Right cardiac atrium (tissue), 5 donors: ENCODE data around the gene CD247. TPM values are rescaled to one million over a fixed set of nuclear protein-coding genes. Genes with fewer than 3 reads are reported as not detected.

ENCODE experiments used
- ATAC-seq, 2 donors: fragments of 200-7000 bp; cut with Tn5 transposase; one replicate each; pipeline versions ENCODE4 v1.8.0 to v1.9.1; 2020; ENCODE audit warnings: moderate library complexity in 2 of 2, mild to moderate bottlenecking in 1 of 2
- DNase-seq, 3 donors: peaks; one replicate each; pipeline ENCODE4 v3.0.0-alpha.2; 2020
- H3K27ac ChIP-seq: one replicate; pipeline ENCODE4 v1.5.1; 2013; ENCODE audit warnings: mild to moderate bottlenecking, low read length, control low read depth, moderate library complexity
- H3K27me3 ChIP-seq: one replicate; pipeline ENCODE4 v1.6.1; 2013; ENCODE audit not compliant: control insufficient read depth, insufficient read depth
- H3K4me1 ChIP-seq: one replicate; pipeline ENCODE4 v1.6.1; 2013; ENCODE audit warnings: low read length; ENCODE audit not compliant: control insufficient read depth, insufficient read depth
- H3K4me3 ChIP-seq: one replicate; pipeline ENCODE4 v1.5.1; 2013; ENCODE audit warnings: low read length, control low read depth
- H3K9me3 ChIP-seq: one replicate; pipeline ENCODE4 v1.6.1; 2013; ENCODE audit warnings: low read length; ENCODE audit not compliant: control insufficient read depth
- WGBS: extraction: QIAGEN DNeasy Blood & Tissue Kit; methylation state at CpG from one replicate; pipeline ENCODE4 v1.1.7; 2013; 5-methylcytosine and 5-hydroxymethylcytosine counted together
- intact Hi-C, 4 donors: fragments of 100-400 bp; cut with DNase I; formaldehyde crosslinking; loops; one replicate each; pipeline versions ENCODE4 v1.11.0 to v1.14.0; 2022 to 2023
- polyA plus RNA-seq: library from polyadenylated mRNA; stranded (reverse); fragments of 200-250 nt; gene quantifications from one replicate; pipeline ENCODE4 v1.2.3, GENCODE V29; 2013
- total RNA-seq, 4 donors: library from RNA; stranded (reverse); fragmentation: NEBNext Ultra II Directional; extraction: Animal tissue kit (Norgen Biotek cat#: 25700); gene quantifications; one replicate each; pipeline ENCODE4 v1.2.1, GENCODE V29; 2021
- donor health status: healthy with polysubstance abuse.
- donor health status: DM: no; HTN: yes; CAD: no.
- donor health status: DM: no; HTN: no; CAD: no.
- donor health status: DM: no; HTN: yes; CAD: no; lungs with severe emphysema.
- donor health status: DM: yes; HTN: yes; CAD: no.

The CD247 gene
- total and polyA plus RNA-seq, 5 donors, result 0.32 to 1.5 (median 0.58) TPM

DNA sequence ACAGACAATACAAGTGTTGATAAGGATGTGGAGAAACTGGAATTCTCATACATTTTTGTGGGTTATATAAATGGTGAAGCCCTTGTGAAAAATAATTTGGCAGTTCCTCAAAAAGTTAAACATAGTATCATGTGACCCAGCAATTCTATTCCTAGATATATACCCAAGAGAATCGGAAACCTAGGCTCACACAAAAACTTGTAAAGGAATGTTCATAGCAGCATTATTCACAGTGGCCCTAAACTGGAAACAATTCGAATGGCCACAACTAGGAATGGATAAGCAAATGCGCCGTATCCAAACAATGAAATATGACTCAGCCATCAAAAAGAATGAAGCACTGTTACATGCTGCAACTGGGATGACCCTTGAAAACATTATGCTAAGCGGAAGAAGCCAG lies 3.9 kb upstream of the CD247 start:
- no peak for DNase-seq
- no peaks in the 10 kb centered on the region for H3K27me3 ChIP-seq

DNA sequence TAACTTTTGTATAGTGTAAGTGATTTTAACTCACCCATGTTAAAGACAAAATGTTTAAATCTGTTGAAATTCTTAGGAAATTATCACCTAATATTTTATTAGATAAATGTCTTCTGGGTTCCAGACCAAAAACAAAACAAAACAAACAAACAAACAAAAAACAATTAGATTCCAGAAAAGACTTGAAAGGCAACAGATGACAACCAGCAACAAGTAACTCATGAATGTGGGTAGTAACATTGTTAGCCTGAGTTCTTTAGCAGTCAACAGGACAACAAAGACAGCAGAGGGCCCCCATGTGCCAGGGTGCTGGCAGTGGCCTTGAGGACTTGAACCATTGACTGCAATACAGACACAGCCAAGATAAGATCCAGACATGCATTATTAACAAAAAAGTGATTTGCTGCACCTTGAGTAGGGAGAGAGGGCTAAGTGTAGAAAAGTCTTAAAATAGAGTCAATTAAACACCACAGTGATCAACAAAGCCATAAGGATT lies 2.4 kb upstream of the CD247 start:
- no peak for ATAC-seq
- intact Hi-C loops, result no loop called here
- H3K27ac ChIP-seq, result no peak overlapping the region

More for the DNA sequence above, 3.9 kb upstream of the CD247 start:
- ATAC-seq, result no peak
- H3K4me1 ChIP-seq, result no peaks in the 10 kb centered on the region
- H3K9me3 ChIP-seq, result no peaks in the 10 kb centered on the region
- no peak overlapping the region for H3K27ac ChIP-seq
- WGBS, result 87% methylated on average over 5 of the region's 5 CpGs
- H3K4me3 ChIP-seq, result no peak overlapping the region
- intact Hi-C loops, result no loop called here

DNA sequence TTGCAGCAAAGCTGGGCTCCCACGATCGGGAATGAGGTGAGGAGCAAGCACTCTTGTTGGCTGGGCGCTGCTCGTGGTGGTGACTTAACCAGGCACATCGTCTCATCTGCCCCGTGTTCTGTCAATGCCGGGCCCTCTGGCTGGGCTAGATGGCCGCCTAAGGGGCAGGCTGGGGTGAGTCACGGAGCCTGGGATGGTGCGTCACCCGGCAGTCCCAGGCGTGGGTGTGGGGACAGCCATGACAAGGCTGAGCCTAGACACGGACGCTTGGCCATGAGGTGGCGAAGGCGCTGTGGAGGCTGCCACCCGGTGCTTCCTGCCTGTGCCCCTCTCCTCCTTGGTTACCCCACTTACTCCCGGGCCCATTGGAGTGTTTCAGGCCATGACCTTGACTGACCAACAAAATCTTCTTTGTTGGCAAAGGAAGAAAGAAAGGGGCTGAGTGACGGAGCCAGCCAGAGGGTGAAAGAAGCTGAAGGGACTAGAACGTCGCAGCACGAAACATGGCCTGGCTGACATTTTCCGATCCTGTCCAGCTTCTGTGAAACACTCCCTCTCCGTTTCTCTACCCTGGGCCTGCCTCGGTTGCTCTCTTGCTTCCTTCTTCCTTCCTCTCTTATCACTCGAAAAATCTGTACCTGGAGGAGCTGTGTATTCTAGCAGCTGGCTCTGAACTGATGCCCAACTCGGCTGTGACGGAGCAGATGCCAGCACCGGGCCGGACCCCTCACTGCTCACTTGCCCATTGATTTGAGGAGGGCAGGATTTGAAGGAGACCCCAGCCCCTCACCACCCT lies 596 bp downstream of the CD247 start:
- no peak overlapping the region for H3K4me3 ChIP-seq
- WGBS, result 86% methylated on average over 30 of the region's 30 CpGs
- DNase-seq, result peak in 1 of 3 donors; percentile 61
- intact Hi-C loops, result no loop called here
- H3K27me3 ChIP-seq, result no peaks in the 10 kb centered on the region
- no peaks in the 10 kb centered on the region for H3K4me1 ChIP-seq
- no peaks in the 10 kb centered on the region for H3K9me3 ChIP-seq
- ATAC-seq, result peak in 1 of 2 donors; percentile 50
- no peak overlapping the region for H3K27ac ChIP-seq

More for the DNA sequence above, 2.4 kb upstream of the CD247 start:
- Histone ChIP-seq H3K9me3 (no peaks in the 10 kb centered on the region), H3K27me3 (no peaks in the 10 kb centered on the region), H3K4me1 (no peaks in the 10 kb centered on the region), H3K4me3 (no peak overlapping the region)
- no peak for DNase-seq

DNA sequence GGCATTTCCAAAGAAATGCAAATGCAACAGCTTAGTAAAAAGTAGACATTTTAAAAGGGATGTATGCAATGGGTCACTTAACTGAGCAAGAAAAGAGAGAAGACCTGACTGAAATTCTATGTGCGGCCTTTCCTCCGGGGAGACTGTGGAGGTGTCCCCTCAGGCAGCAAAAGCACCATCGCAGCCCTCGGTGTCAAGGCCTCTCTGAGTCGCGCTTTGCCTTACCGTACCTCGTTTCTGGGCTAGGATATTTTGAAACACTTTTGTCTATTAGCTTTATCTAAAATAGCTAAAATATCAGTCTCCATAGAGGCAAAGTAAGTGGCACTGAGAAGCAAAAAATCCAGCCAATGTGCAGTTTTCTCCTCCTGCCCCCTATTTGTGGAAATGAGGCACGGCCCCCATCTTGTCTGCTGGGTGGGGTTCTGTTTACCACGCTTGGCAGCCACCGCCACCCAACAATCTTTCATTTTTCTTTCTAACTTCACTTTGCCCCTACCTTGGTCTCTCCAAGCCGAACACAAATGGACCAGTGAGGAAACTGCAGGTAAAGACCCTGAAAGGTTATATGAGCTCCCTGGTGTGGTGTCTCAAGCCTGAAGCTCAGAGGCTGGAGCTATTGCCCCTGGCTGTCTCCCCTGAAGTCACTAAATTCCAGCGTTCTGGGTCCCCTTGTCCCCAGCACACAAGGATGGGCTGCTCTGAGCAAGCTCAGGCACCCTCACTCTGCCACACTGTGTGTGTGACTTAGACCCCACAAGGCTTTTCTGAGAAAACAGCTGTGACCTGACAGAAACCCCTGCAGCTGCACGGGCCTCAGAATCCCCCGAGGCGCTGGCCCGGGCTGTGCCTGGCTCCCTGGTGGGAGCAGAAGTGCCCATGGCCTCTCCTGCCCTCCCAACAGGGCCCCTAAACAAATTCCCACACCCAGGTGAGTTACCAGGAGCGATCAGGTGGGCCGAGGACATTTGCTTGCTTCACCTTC lies 1.6 kb downstream of the CD247 start:
- WGBS, result 84% methylated on average over 19 of the region's 19 CpGs

DNA sequence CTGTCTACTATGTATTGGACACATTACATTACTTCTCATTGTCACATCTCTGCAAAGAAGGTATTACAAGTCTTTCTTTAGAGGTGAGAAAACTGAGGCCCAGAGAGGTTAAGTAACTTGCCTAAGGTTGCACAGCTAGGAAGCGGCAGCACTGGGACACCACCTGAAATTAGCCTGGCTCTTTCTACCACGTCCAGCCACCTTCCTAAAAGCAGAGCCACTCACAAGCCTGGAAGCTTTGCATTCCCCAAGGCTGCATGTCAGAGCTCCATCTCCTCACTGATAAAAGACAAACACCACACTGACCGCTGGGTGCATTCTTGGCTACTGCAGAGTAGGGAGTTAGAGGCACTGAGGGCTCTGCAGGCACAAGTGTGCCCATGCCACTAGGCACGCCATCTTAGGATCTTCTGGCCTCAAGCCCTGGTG lies 2.4 kb downstream of the CD247 start:
- no peak overlapping the region for H3K27ac ChIP-seq
- intact Hi-C loops, result no loop called here

More for the DNA sequence above, 1.6 kb downstream of the CD247 start:
- intact Hi-C loops, result no loop called here
- no peak for DNase-seq
- H3K4me3 ChIP-seq, result no peak overlapping the region
- H3K9me3 ChIP-seq, result no peaks in the 10 kb centered on the region
- no peak for ATAC-seq
- H3K27ac ChIP-seq, result no peak overlapping the region
- no peaks in the 10 kb centered on the region for H3K27me3 ChIP-seq
- no peaks in the 10 kb centered on the region for H3K4me1 ChIP-seq

DNA sequence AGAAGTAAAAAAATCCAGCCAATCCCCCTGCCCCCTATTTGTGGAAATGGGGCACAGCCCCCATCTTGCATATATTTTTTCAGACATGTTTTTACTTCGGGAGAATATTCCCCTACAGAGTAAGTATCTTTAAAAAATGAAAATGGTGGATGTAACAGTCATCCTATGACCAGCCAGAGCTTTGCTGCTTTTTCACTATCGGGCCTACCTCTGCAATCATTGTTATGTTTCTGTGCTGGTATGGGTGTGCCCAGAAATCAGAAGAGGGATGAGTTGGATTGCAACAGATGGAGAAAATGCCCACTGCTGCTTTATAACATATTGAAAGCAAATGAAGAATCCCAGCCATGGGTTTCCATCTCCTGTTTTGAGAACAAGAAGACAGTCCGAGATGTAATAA lies 2.9 kb downstream of the CD247 start:
- Histone ChIP-seq H3K9me3 (no peaks in the 10 kb centered on the region), H3K4me3 (no peak overlapping the region), H3K27ac (no peak overlapping the region), H3K4me1 (no peaks in the 10 kb centered on the region), H3K27me3 (no peaks in the 10 kb centered on the region)
- DNase-seq, result no peak
- WGBS, result 89% methylated on average over 3 of the region's 3 CpGs
- intact Hi-C loops, result no loop called here
- ATAC-seq, result no peak

More for the DNA sequence above, 2.4 kb downstream of the CD247 start:
- WGBS, result 82% methylated on average over 4 of the region's 4 CpGs
- DNase-seq (no peak), ATAC-seq (no peak)
- no peaks in the 10 kb centered on the region for H3K27me3 ChIP-seq
- no peaks in the 10 kb centered on the region for H3K4me1 ChIP-seq
- H3K9me3 ChIP-seq, result no peaks in the 10 kb centered on the region
- H3K4me3 ChIP-seq, result no peak overlapping the region

DNA sequence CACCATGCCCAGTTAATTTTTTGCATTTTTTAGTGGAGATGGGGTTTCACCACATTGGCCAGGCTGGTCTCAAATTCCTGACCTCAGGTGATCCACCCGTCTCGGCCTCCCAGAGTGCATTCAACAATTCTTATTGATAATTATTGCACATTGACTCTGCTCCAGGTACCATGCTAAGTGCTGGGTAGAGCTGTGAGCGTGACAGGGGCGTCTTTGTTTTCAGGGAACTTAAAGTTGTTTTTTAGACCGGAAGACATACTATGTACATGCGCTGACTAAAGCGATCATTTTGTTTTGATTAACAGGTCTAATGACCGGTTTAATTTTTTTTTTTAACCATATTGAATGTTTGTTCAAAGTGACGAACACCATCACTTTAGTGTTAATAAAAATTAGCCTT lies 4.0 kb downstream of the CD247 start:
- no peaks in the 10 kb centered on the region for H3K9me3 ChIP-seq
- no peak overlapping the region for H3K27ac ChIP-seq
- intact Hi-C loops, result no loop called here
- no peaks in the 10 kb centered on the region for H3K27me3 ChIP-seq
- no peak for ATAC-seq
- no peak overlapping the region for H3K4me3 ChIP-seq
- WGBS, result 92% methylated on average over 9 of the region's 9 CpGs
- H3K4me1 ChIP-seq, result no peaks in the 10 kb centered on the region
- DNase-seq, result no peak

DNA sequence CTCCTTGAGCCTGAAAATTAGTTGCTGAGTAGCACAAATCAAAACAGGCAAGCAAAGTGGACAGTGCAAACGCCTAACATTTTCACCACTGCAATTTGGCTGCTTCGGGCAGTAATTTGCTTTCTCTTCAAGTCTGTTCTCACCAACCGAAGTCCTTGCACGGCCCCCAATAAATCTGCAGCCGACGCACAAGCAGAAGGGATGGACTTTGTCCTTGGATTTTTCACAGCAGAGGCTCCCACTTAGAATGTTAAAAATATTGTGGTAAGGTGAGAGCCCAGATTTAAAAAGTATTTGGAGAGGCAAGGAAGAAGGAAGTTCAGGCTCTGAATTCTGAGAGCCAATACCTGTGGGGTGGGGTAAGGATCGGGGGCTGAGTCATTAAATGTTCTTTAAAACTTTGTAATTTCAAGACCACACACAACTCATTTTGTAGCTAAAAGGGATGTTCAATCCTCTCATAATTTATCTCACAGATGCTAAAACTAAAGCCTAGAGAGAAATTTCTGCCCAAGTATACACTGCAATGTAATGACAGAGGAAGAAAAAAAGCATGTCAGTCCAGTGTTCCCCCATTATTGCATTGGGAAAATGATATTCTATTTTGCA lies 6.2 kb downstream of the CD247 start:
- no peaks in the 10 kb centered on the region for H3K27me3 ChIP-seq
- ATAC-seq (no peak), DNase-seq (no peak)
- intact Hi-C loops, result no loop called here
- no peak overlapping the region for H3K4me3 ChIP-seq
- no peaks in the 10 kb centered on the region for H3K9me3 ChIP-seq
- H3K27ac ChIP-seq, result no peak overlapping the region
- WGBS, result 82% methylated on average over 7 of the region's 7 CpGs
- no peaks in the 10 kb centered on the region for H3K4me1 ChIP-seq

DNA sequence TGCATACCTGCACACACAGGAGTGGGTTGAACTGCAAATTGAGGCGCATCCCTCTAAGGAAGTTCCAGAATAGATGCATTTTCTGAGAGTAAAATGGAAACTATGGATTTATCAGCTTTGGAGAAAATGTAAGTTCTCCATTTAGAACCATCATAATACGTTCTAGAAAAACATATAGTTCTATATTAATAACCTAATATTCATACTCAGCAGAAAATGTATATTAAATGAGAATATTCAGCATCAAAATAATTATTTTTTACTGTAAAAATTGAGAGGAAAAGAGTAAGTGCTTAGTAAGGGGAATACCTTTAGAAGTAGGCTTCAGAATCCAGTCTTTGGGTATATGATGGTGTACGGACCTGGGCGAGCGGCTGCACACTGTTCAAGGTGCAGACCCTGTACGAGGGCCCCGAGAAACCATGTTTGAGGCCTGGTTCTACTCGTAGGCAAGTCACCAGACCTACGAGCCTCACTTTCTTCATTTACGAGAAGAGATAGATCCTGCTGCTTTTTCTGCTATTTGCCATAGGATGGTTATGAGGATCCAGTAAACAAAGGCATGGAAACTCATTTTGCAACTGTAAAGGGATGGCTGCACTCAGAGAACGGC lies 6.8 kb downstream of the CD247 start:
- intact Hi-C loops, result no loop called here
- Histone ChIP-seq H3K4me1 (no peaks in the 10 kb centered on the region), H3K4me3 (no peak overlapping the region), H3K27ac (no peak overlapping the region), H3K9me3 (no peaks in the 10 kb centered on the region), H3K27me3 (no peaks in the 10 kb centered on the region)
- WGBS, result 89% methylated on average over 11 of the region's 11 CpGs
- ATAC-seq (no peak), DNase-seq (no peak)

DNA sequence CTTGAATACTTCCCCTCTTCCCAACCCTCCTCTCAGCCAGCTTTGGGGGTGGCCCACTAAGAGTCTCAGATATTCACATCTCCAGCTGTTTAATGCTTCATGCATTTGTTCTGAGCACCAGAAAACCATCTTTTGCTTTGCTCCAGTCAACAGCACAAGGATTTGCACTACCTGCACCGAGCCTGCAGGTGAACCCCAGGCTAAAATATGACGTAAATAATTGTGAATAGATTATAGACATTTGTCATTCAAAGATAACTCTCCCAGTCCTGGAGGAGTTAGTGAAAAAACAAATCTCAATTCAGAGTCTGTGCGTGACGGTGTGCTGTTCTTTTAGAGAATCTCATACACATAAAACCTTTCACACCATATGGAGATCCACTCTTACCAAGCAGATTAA lies 7.4 kb downstream of the CD247 start:
- H3K27me3 ChIP-seq, result no peaks in the 10 kb centered on the region
- H3K4me3 ChIP-seq, result no peak overlapping the region
- no peaks in the 10 kb centered on the region for H3K9me3 ChIP-seq
- H3K27ac ChIP-seq, result no peak overlapping the region
- WGBS, result 87% methylated on average over 4 of the region's 4 CpGs
- H3K4me1 ChIP-seq, result no peaks in the 10 kb centered on the region
- ATAC-seq (no peak), DNase-seq (no peak)
- intact Hi-C loops, result no loop called here
